ENCODE measurements around the gene PPFIBP2. TPM values are rescaled to one million over a fixed set of nuclear protein-coding genes. Genes with fewer than 3 reads are reported as not detected.

The PPFIBP2 gene
- total and polyA plus RNA-seq, 10 of the 15 experiments (the other 5 are each of a cell fraction or from before 2014, with no cell fraction given) = 17.3 to 56.3 (median 39.2) TPM

GRCh38 chr11:7689239-7689638 is 175.4 kb downstream of the PPFIBP2 start (continued):
- no peak for TF ChIP-seq RUNX3 (IDR thresholded peaks at IDR 0.05; ENCODE audit: low read length)

- ChIA-PET CTCF (interaction anchor here (0.6 to 5.4 kb wide), 16 partner anchors 9 to 593 kb away, joined by 3 to 30 read pairs (median 5); partner anchors contain the start of genes EIF3F and PPFIBP2), RAD21 (ENCODE audit: unreplicated experiment) (interaction anchor here (1.0 to 1.2 kb wide), 2 partner anchors 408 to 592 kb away, joined by 3 to 5 read pairs; no protein-coding TSS in a partner anchor), SMC1A (ENCODE audit: uncharacterized antibody, unreplicated experiment) (interaction anchor here (0.7 to 3.0 kb wide), 10 partner anchors 14 to 878 kb away, joined by 3 to 12 read pairs (median 3); partner anchors contain the start of genes EIF3F and PPFIBP2), POLR2A (no interaction called here)
- Histone ChIP-seq H3K9me3 (replicated peaks; ENCODE audit: control insufficient read depth, insufficient read depth, low read length) (no peaks in the 10 kb centered on the region), H4K20me1 (ENCODE audit: control insufficient read depth, insufficient read depth) (no peaks in the 10 kb centered on the region), H3K9ac (ENCODE audit: control insufficient read depth, insufficient read depth, low read length) (no peak overlapping the region), H3K27me3 (replicated peaks in 1 of 2; ENCODE audit: control insufficient read depth in 2 of 2, insufficient read depth in 2 of 2, low read length in 1 of 2) (peaks cover 0 to 5% of the 10 kb centered on the region in 2 experiments; a peak in 2 of 4 replicates), H3K4me1 (ENCODE audit: control insufficient read depth, insufficient read depth, low read length) (no peaks in the 10 kb centered on the region), H2AFZ (ENCODE audit: control insufficient read depth, low read depth, low read length) (no peak overlapping the region), H3K4me2 (ENCODE audit: control insufficient read depth, insufficient read depth) (no peak overlapping the region), H3K4me3 (no peak overlapping the region), H3K36me3 (ENCODE audit: control insufficient read depth in 2 of 2, insufficient read depth in 2 of 2, low read length in 1 of 2) (no peaks in the 10 kb centered on the region), H3K79me2 (ENCODE audit: control insufficient read depth, insufficient read depth, low read length) (no peaks in the 10 kb centered on the region), H3K27ac (ENCODE audit: control insufficient read depth, insufficient read depth) (no peak overlapping the region)
- ATAC-seq (no peak), FAIRE-seq (no peak), DNase-seq (ENCODE audit: low read depth, low spot score) (no peak)
- TF ChIP-seq ZBED1 (IDR thresholded peaks at IDR 0.05; ENCODE audit: borderline replicate concordance) (no peak), PKNOX1 (IDR thresholded peaks at IDR 0.05) (no peak), CREM (IDR thresholded peaks at IDR 0.05; ENCODE audit: low read depth) (no peak), IKZF2 (IDR thresholded peaks at IDR 0.05) (no peak), SMARCA5 (IDR thresholded peaks at IDR 0.05) (no peak), ATF2 (IDR thresholded peaks at IDR 0.05; ENCODE audit: low read length) (no peak), MEF2A (IDR thresholded peaks at IDR 0.05; ENCODE audit: insufficient read depth, low read depth, low read length) (no peak), EP300 (IDR thresholded peaks at IDR 0.05; ENCODE audit: borderline replicate concordance in 1 of 2, control insufficient read depth in 1 of 2, low read depth in 2 of 2, low read length in 2 of 2) (no peak), ESRRA (IDR thresholded peaks at IDR 0.05; ENCODE audit: low read length) (no peak), JUNB (IDR thresholded peaks at IDR 0.05) (no peak), HDAC6 (IDR thresholded peaks at IDR 0.05; ENCODE audit: unreplicated experiment) (no peak), YY1 (IDR thresholded peaks at IDR 0.05; ENCODE audit: low read depth, low read length) (no peak), STAT3 (IDR thresholded peaks at IDR 0.05; ENCODE audit: low read depth, low read length) (no peak), DPF2 (IDR thresholded peaks at IDR 0.05) (no peak), BCL11A (IDR thresholded peaks at IDR 0.05; ENCODE audit: low read depth, low read length) (no peak)
- intact Hi-C loops (cut with micrococcal nuclease; ENCODE audit: unreplicated experiment) (loop anchor here (5.0 kb wide), 1 partner anchor 248 kb away; no protein-coding TSS in a partner anchor), in situ Hi-C loops (cut with MboI) (loop anchor here (5.0 to 10.0 kb wide), 2 partner anchors 338 to 876 kb away; no protein-coding TSS in a partner anchor)
- BruUV-seq (replicated peaks) = no TSS peak
- 12% methylated on average over 6 of the region's 6 CpGs for WGBS (ENCODE audit: insufficient coverage, insufficient replicate concordance, low lambda C conversion rate, missing lambda C conversion rate)
Observed at GRCh38 chr11:7690648-7691047, 176.8 kb downstream of the PPFIBP2 start.

Measured in GM12878 (cell line).